GM12865 (cell line): ENCODE results near the gene LAMB4.

Source experiments
- DNase-seq: peaks from one replicate; pipeline ENCODE4 v3.0.0; 2010; ENCODE audit warnings: low read depth
- H3K4me3 ChIP-seq: 2 replicates; pipeline ENCODE4 v1.5.1; 2011; ENCODE audit warnings: mild to moderate bottlenecking, low read depth, low read length, control low read depth
- TF ChIP-seq, protein P1 (sequence below): IDR thresholded peaks from 2 replicates; pipeline ENCODE4 v1.5.1; 2011; ENCODE audit warnings: low read length, control low read depth, low read depth, inconsistent platforms; ENCODE audit not compliant: insufficient read depth; ENCODE audit errors: missing control alignments

The LAMB4 gene

DNA sequence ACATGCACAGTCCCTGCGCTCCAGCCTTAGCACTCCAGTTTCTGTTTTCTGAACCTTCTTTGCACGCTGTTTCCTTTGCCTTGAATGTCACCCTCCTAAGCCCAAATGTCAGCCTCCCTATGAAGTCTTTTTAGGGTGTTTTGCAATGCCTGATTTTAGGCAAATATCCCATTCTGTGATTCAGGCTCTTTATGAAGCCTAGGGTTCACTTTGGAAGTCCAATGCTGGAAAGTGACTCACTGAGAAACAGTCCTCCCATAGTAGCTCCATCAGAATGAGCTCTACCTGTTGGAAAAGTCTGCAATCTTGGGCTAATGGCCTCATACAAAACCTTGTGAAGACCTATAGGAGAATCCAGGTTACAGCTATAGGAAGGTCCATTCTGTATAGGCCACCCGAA, 5.3 kb downstream of the LAMB4 start:
- TF ChIP-seq, protein P1, sequence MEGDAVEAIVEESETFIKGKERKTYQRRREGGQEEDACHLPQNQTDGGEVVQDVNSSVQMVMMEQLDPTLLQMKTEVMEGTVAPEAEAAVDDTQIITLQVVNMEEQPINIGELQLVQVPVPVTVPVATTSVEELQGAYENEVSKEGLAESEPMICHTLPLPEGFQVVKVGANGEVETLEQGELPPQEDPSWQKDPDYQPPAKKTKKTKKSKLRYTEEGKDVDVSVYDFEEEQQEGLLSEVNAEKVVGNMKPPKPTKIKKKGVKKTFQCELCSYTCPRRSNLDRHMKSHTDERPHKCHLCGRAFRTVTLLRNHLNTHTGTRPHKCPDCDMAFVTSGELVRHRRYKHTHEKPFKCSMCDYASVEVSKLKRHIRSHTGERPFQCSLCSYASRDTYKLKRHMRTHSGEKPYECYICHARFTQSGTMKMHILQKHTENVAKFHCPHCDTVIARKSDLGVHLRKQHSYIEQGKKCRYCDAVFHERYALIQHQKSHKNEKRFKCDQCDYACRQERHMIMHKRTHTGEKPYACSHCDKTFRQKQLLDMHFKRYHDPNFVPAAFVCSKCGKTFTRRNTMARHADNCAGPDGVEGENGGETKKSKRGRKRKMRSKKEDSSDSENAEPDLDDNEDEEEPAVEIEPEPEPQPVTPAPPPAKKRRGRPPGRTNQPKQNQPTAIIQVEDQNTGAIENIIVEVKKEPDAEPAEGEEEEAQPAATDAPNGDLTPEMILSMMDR, result no peak
- no peak overlapping the region for H3K4me3 ChIP-seq
- DNase-seq, result no peak

DNA sequence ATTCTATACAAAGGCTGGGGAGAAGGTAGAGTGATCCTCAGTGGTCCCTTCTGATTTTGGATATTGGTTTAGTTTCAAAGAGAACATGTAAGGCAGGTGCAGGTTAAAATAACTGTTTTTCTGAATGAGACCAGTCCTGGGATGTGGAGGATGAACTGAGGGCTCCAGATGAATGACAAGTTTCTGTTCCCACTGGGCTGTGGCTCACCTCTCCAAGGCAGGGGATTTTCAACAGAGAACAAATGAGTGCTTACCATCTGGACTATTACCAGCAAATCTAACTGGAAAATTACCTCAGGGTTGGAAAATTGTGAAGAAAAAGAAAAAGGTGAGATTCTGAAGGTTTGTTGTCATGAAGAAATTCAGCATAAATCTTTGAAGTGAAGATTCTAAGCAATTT, 8.0 kb downstream of the LAMB4 start:
- TF ChIP-seq, protein P1, result no peak
- no peak overlapping the region for H3K4me3 ChIP-seq

DNA sequence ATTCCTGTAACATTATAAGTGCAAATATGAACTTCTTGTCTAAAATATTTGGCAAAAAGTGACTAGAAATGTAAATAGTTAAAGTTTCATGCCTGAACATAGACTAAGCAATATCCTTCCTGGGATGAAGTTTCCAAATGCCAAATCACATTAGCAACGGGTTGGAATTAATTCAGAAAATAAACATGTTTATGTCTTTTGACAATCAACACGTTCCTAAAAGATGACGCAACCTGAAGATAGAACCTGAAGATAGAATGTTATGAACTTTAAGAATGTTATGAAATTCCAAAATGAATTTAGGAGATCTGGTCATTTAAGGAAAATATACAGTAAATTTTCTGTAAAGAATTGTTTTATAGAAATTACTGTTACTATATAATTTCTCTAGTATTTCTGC, 9.2 kb downstream of the LAMB4 start:
- no peak for DNase-seq
- H3K4me3 ChIP-seq, result no peak overlapping the region
- TF ChIP-seq, protein P1, result no peak

More for the DNA sequence above, 8.0 kb downstream of the LAMB4 start:
- DNase-seq, result no peak

DNA sequence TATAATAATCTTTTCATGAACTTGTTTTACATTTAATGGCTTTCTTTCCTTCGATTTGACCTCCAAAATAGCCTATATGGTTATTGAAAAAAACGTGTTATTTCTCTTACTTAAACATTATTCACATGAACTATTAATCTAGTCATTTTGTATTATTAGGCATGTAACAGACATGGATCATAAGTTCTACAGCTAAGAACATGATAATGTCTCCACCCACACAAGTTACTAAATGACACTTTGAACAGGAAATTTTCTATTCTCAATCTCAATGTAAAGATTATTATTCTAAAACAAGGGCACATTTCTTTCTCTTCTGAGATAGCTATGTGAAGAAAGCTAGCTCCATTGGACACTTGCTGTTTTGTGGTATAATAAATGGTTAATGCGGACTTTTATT, 10.0 kb downstream of the LAMB4 start:
- no peak overlapping the region for H3K4me3 ChIP-seq
- TF ChIP-seq, protein P1, result no peak
- DNase-seq, result no peak

DNA sequence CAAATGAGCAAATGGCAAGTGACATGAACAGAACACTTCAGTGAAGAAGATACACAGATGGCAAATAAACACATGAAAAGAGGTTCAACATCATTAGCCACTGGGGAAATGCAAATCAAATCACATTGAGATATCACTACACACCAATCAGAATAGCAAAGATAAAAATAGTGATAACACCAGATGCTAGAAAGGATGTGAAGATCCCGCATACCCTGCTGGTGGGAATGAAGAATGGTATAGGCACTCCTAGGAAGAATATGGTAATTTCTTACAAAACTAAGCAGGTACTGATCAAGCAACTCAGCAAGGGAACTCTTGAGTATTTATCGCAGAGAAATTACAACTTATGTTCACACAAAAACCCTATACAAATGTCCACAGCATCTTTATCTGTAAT, 11.2 kb downstream of the LAMB4 start:
- no peak overlapping the region for H3K4me3 ChIP-seq
- no peak for DNase-seq
- TF ChIP-seq, protein P1, result no peak

DNA sequence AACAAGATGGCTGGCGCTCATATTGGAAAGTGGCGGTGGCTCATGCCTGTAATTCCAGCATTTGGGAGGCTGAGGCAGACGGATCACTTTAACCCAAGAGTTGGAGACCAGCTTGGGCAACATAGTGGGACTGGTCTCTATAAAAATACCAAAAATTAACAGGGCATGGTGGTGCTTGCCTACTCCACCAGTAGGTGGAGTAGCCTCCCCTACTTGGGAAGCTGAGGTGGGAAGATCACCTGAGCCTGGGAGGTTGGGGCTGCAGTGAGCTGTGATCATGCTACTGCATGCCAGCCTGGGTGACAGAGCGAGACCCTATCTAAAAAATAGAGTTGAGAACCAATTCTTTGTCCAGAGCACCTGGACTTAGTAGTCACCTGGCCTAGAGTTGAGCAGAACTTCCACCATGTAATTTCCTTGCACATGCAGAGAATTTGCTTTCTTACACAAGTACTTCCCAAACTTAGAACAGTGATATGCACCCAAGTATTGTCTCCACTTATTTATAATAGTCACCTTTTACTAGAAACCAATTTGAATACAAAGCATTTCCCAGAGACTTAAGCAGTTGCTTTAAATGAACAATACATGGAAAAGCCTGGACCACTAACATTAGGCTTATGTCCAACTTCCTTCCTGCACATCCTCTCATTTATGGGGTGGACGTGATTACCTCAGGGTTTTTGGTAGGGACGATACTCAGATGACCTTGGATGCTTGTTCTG, 15.9 kb downstream of the LAMB4 start:
- no peak overlapping the region for H3K4me3 ChIP-seq
- DNase-seq, result peak; percentile 53
- TF ChIP-seq, protein P1, result peak; percentile 74

DNA sequence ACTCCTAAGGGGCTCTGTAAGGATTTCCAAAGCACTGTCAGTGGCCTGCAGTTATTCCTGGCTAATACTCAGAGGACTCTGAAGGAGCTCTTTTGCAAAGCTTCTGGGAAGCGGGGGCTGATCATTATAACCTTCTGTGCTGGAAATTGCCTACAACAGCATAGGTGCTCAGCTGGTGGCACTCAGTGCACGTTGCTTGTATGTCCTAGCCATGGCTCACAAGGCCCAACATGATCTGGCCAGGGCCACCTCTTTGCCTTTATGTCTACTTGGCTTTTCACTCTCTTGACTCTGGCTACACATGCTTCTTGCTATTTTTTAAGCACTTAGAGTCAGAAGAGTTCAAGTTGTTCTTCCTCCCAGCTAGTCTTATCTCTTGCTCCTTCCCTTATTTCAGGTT, 17.5 kb downstream of the LAMB4 start:
- H3K4me3 ChIP-seq, result no peak overlapping the region
- no peak for DNase-seq
- TF ChIP-seq, protein P1, result no peak
